HG03521 (cell line): Measurements from ENCODE around the gene ECHS1.
A peak's percentile ranks its signal among the peaks of the same experiment; 100 is the strongest.
"Not testable (repeated sequence)": the region's sequence is repeated elsewhere in the genome, so short reads cannot be mapped to it uniquely, and the experiment has no call there.

ENCODE experiments used
- ATAC-seq: cut with Tn5 transposase; IDR thresholded peaks from one replicate; pipeline ENCODE4 v1.9.1; 2021; ENCODE audit warnings: mild to moderate bottlenecking, moderate library complexity; ENCODE audit not compliant: unreplicated experiment

ECHS1 gene

GRCh38 chr10:133400624-133401424 is 27.7 kb upstream of the ECHS1 start:
- ATAC-seq, result no peak

DNA sequence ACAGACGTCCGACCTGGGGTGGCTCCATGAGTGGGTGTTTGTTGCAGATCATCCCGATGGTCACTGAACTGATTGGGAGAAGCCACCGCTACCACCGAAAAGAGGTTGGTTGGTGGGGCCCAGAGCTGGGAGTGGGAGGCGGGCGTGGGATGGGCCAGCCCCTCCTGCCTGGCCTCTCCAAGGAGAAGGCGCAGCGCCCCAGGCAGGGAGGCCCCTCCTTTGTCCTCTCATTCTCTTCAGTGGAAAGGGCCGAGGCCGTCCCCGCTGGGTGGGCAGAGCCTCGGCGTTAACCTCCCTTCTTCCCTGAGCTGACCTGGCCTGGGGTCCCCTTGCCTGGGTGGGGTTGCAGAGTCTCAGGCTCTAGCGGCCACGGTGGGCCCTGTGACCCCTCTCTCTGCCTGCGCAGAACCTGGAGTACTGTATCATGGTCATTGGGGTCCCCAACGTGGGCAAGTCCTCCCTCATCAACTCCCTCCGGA is 26.0 kb upstream of the ECHS1 start:
- no peak for ATAC-seq

GRCh38 chr10:133397938-133398337 is 24.8 kb upstream of the ECHS1 start:
- ATAC-seq, result no peak

- no peak for ATAC-seq
Observed at GRCh38 chr10:133396035-133396624, 23.0 kb upstream of the ECHS1 start.

GRCh38 chr10:133394801-133395221 is 21.7 kb upstream of the ECHS1 start:
- ATAC-seq, result no peak

DNA sequence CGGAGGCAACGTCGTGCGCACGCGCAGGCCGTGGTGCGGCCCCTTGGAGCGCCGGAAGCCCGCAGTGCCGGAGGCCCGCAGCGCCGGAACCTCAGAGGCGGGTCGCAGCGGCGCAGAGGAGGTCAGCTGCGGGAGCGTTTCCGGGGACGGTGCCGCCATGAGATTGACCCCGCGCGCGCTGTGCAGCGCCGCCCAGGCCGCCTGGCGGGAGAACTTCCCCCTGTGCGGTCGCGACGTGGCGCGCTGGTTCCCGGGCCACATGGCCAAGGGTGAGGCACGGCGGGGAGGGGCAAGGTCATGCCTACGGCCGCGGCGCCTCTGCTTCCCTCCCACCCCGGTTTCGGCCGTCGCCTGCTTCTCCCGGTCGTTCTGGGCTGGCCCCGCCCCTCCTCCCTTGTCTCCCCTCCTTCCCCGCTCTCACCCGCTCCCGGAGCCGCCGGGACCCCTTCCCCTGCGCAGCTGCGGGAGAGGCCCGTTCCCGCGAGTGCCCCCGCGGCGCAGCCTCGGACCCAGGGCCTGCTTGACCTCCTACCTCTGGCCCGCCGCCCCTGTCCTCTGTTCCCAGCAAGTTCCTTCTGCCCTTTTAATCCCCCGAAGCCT is 21.0 kb upstream of the ECHS1 start, which contains the start of gene MTG1:
TSS of gene MTG1 (plus strand) at position 94 of the 600 bp plus-strand sequence. CDS start at position 158, 64 bp downstream.
- peak; percentile 79 for ATAC-seq

- no peak for ATAC-seq
Observed at GRCh38 chr10:133393401-133394063, 20.4 kb upstream of the ECHS1 start.

- ATAC-seq, result no peak
Observed at GRCh38 chr10:133391761-133392518, 18.8 kb upstream of the ECHS1 start.

DNA sequence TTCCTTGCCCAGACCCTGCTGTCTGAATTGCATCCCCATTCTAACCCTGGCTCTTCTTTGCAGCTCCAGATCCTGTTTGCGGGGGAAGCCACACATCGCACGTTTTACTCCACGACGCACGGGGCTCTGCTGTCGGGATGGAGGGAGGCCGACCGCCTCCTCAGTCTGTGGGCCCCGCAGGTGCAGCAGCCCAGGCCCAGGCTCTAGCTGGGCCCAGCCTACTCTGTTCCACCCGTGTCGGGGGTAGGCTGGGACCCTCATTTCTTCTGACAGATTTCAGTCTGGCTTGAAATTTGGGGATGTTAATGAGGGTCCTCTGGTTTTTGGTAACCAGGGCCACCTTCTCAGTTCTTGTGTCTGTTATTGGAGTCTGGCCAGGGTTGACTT is 18.1 kb upstream of the ECHS1 start:
- no peak for ATAC-seq

DNA sequence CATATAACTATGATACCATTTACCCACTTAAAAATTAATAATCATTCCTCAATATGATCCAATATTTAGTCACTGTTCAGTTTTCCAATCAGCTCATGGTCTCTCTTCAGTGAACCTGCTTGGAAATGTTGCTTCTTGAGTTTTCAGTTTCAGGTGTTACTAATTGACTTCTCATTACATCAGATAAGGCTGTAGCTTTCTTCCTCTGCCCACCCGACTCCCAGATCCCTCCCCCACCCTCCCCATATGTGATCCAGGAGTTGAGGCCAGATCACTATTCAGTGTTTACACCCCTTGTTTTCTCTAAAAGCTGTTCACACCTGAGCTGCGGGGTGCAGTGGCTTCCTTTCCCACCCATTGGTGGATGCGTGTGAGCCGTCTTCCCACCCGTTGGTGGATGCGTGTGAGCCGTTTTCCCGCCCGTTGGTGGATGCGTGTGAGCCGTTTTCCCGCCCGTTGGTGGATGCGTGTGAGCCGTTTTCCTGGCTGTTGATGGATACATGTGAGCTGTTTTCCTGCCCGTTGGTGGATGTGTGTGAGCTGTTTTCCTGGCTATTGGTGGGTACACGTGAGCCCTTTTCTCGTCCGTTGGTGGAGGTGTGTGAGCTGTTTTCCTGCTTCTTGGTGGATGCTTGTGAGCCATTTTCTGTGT is 17.6 kb upstream of the ECHS1 start:
- ATAC-seq, result no peak

DNA sequence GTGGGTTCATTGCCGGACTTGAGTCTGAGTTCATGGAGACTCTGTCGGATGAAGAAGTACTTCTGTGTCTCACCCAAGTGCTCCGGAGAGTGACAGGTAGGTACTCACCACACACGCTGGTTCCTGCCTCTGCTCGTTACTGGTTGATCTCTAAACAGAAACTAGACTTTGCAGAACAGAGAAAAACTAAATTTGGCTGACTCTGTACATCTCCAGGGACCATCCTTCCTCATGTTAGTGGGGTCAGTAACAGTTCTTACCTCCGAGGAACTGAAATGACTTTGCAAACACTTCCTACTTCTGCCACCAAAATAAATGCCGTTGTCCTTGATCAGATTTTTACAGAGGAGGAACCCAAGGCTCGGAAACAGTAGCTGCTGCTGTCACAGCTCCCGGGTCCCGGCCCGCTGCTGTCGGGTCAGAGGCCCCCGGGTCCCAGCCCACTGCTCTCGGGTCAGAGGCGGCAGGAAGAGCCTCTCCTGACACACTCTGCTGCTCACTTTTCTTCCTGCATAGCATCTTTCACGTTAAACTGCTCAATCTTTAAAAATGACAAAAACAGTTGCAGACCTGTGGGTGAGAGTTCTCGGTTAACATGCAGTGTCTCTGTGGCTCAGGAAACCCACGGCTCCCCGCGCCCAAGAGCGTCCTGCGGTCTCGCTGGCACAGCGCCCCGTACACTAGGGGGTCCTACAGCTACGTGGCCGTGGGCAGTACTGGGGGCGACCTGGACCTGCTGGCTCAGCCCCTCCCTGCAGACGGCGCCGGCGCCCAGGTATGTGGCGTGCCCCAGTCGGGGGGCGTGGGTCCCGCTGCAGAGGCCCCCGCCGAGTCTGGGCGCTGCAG is 16.0 kb upstream of the ECHS1 start:
- ATAC-seq, result peak; percentile 75

GRCh38 chr10:133388236-133388972 is 15.2 kb upstream of the ECHS1 start:
- ATAC-seq, result no peak

DNA sequence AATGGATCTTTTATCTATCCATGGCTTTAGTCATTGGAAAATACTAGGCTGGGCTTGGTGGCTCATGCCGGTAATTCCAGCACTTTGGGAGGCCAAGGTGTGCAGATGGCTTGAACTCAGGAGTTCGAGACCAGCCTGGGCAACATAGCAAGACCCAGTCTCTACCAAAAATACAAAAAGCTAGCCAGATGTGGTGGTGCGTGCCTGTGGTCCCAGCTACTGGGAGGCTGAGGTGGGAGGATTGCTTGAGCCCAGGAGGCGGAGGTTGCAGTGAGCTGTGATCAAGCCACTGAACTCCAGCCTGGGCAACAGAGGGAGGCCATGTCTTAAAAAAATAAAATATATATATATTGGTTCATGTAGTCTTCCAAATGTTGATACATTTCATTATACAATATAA is 13.8 kb upstream of the ECHS1 start:
- ATAC-seq, result not testable (repeated sequence)

DNA sequence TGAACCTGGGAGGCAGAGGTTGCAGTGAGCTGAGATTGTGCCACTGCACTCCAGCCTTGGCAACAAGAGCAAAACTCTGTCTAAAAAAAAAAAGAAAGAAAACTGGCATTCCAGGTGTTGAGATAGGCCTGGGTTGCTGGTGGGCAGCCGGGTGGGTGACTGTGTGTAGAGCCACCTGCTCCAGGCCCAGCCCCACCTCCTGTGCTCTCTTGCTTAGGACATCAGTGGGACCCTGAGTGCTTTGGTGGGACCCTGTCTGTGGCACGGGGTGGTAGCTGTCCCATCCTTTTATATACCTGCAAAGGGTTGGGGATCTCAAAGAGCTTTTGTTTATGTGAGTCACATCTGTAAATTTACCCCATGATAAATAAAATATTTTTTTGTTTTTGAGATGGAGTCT is 12.1 kb upstream of the ECHS1 start:
- ATAC-seq, result no peak

- no peak for ATAC-seq
Observed at GRCh38 chr10:133384071-133384470, 10.9 kb upstream of the ECHS1 start.

DNA sequence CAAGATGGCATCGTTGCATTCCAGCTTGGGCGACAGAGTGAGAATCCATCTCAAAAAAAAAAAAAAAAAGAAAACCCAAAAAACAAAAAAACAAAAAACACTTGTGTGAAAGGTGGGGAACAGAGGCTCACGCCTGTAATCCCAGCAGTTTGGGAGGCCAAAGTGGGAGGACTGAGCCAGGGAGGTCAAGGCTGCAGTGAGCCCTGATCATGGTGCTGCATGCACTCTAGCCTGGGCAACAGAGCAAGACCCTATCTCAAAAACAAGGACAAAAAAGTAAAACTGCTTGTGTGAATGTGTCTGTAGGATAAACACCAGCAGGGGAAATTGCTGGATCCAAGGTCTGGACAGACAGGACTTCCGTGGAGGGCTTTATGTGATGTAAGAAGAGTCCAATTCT is 10.4 kb upstream of the ECHS1 start:
- ATAC-seq, result no peak

DNA sequence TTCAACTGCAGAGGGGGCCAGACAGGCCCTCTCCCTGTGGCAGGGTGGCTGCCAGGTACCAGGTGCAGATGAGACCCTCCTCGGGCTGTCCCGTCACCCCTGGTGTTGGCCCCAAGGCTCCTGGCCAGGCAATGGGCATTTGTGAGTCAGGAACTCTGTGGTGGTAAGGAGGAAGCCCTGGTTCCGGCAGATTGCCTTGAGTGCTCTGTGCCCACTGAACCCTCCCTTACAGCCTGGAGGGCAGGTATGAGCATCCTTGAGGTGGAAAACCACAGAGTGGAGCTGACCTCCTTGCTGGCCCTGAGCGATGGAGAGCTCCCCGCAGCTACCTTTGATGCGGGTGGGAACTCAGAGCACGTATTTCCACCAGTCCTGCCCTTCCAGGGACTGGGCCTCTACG is 7.9 kb upstream of the ECHS1 start:
- no peak for ATAC-seq

- ATAC-seq, result no peak
Observed at GRCh38 chr10:133379801-133380666, 6.9 kb upstream of the ECHS1 start.
